PC-3 (cell line): Measurements from ENCODE around the gene GLOD5. TPM values are rescaled to one million over a fixed set of nuclear protein-coding genes. Genes with fewer than 3 reads are reported as not detected.

Experiments
- ATAC-seq: fragments of 200-7000 bp; cut with Tn5 transposase; 2 replicates; pipeline ENCODE4 v1.9.1; 2020; ENCODE audit warnings: mild to moderate bottlenecking, moderate library complexity
- BruUV-seq: library from RNA; stranded (reverse); fragments of 400-500 nt; replicated peaks from 2 replicates; lab custom pipeline; 2021; lab: Mats Ljungman, UMichigan
- CTCF ChIA-PET: fragments of 300-600 bp; sonication (Branson Sonifier 250); formaldehyde crosslinking; loops from one replicate; lab custom pipeline; 2022; ENCODE audit warnings: antibody characterized with exemption; lab: Charles Lee
- POLR2A ChIA-PET: fragments of 300-600 bp; sonication (Branson Sonifier 250); formaldehyde crosslinking; loops from one replicate; lab custom pipeline; 2022; ENCODE audit warnings: antibody characterized with exemption; ENCODE audit not compliant: unreplicated experiment; lab: Charles Lee
- DNase-seq: peaks from one replicate; pipeline ENCODE4 v3.0.0-alpha.2; 2015
- H2AFZ ChIP-seq: fragments of 300-600 bp; sonication (generic); 2 replicates; pipeline ENCODE4 v1.6.0; 2016; ENCODE audit warnings: antibody characterized with exemption, low read length
- H3F3A ChIP-seq: fragments of 300-600 bp; sonication (generic); one replicate; pipeline ENCODE4 v1.6.0; 2017; ENCODE audit warnings: antibody characterized with exemption, low read length, control low read depth, mild to moderate bottlenecking; ENCODE audit not compliant: unreplicated experiment
- H3K27ac ChIP-seq: fragments of 300-600 bp; sonication (generic); 2 replicates; pipeline ENCODE4 v1.5.1; 2016; ENCODE audit warnings: mild to moderate bottlenecking, low read length
- H3K27me3 ChIP-seq: fragments of 300-600 bp; sonication (generic); 2 replicates; pipeline ENCODE4 v1.6.1; 2016; ENCODE audit warnings: low read length, mixed read lengths
- H3K36me3 ChIP-seq: fragments of 300-600 bp; sonication (generic); 2 replicates; pipeline ENCODE4 v1.6.1; 2016; ENCODE audit warnings: low read depth, mixed run types, low read length, mixed read lengths
- H3K4me1 ChIP-seq: fragments of 300-600 bp; sonication (generic); 2 replicates; pipeline ENCODE4 v1.5.1; 2016; ENCODE audit warnings: low read length; ENCODE audit not compliant: insufficient read depth
- H3K4me2 ChIP-seq: fragments of 300-600 bp; sonication (generic); 2 replicates; pipeline ENCODE4 v1.6.0; 2016; ENCODE audit warnings: low read length
- H3K4me3 ChIP-seq: fragments of 300-600 bp; sonication (generic); 2 replicates; pipeline ENCODE4 v1.5.1; 2016; ENCODE audit warnings: mild to moderate bottlenecking, low read length, mixed read lengths
- H3K79me2 ChIP-seq: fragments of 300-600 bp; sonication (generic); 2 replicates; pipeline ENCODE4 v1.6.1; 2017; ENCODE audit warnings: low read length, mixed read lengths
- H3K9ac ChIP-seq: fragments of 300-600 bp; sonication (generic); 2 replicates; pipeline ENCODE4 v1.6.0; 2016; ENCODE audit warnings: mild to moderate bottlenecking, low read length
- H3K9me2 ChIP-seq: fragments of 300-600 bp; sonication (generic); replicated peaks from 2 replicates; pipeline ENCODE4 v1.6.1; 2016; ENCODE audit warnings: mixed run types, low read length, mixed read lengths
- H3K9me3 ChIP-seq: fragments of 300-600 bp; sonication (generic); 2 replicates; pipeline ENCODE4 v1.6.1; 2016; ENCODE audit warnings: low read length, mixed read lengths
- H4K20me1 ChIP-seq: fragments of 300-600 bp; sonication (generic); 2 replicates; pipeline ENCODE4 v1.6.1; 2016; ENCODE audit warnings: low read length, mixed read lengths
- EZH2 ChIP-seq: fragments of 300-600 bp; sonication (generic); IDR thresholded peaks from one replicate; pipeline ENCODE4 v1.6.1; 2017; ENCODE audit warnings: antibody characterized with exemption, mild to moderate bottlenecking, low read length; ENCODE audit not compliant: unreplicated experiment
- EZH2phosphoT487 ChIP-seq: fragments of 300-600 bp; sonication (generic); IDR thresholded peaks from 2 replicates; pipeline ENCODE4 v1.6.1; 2018; ENCODE audit warnings: mild to moderate bottlenecking, antibody characterized with exemption, low read length, borderline replicate concordance
- intact Hi-C: fragments of 100-400 bp; cut with micrococcal nuclease; formaldehyde crosslinking; loops from 2 replicates; pipeline ENCODE4 v1.9.0; 2023
- total RNA-seq: library from RNA; depleted of rRNA; stranded (reverse); fragments of >200 nt; gene quantifications from 2 replicates; pipeline ENCODE4 v1.2.3, GENCODE V29; 2014
- TF ChIP-seq, protein P1 (sequence below): fragments of 300-600 bp; sonication (generic); conservative IDR thresholded peaks from 2 replicates; pipeline ENCODE4 v1.5.1; 2017; ENCODE audit warnings: antibody characterized with exemption, low read depth, mild to moderate bottlenecking, low read length

GLOD5 gene
- total RNA-seq, 1 experiment from 2014 or later, result not detected

DNA sequence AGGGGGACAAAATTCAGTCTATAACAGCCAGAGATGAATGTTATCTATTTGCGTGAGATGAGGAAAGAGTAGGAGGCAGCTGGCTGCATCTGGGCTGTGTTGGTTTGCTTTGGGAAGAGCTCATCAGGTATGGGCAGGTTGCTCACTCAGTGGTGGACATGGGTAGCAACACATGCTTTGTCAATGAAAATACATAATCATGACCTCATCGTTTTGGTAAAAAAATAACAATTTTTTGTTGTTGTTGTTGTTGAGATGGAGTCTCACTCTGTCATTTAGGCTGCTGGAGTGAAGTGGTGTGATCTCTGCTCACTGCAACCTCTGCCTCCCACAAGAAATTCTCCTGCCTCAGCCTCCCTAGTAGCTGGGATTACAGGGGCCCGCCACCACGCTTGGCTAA, 16.3 kb upstream of the GLOD5 start:
- POLR2A ChIA-PET, result no interaction called here
- BruUV-seq, result no TSS peak
- intact Hi-C loops, result no loop called here
- DNase-seq, result no peak
- Histone ChIP-seq H4K20me1 (no peaks in the 10 kb centered on the region), H3K9ac (no peak overlapping the region), H3K36me3 (no peaks in the 10 kb centered on the region), H3K27me3 (no peaks in the 10 kb centered on the region), H3K9me3 (no peaks in the 10 kb centered on the region), H3F3A (no peaks in the 10 kb centered on the region), H3K79me2 (no peaks in the 10 kb centered on the region), H3K27ac (no peak overlapping the region), H3K4me2 (no peak overlapping the region), H3K4me3 (no peak overlapping the region), H2AFZ (no peak overlapping the region), H3K9me2 (no peaks in the 10 kb centered on the region), H3K4me1 (no peaks in the 10 kb centered on the region)
- no peak for TF ChIP-seq EZH2
- TF ChIP-seq EZH2phosphoT487, result no peak
- TF ChIP-seq, protein P1, sequence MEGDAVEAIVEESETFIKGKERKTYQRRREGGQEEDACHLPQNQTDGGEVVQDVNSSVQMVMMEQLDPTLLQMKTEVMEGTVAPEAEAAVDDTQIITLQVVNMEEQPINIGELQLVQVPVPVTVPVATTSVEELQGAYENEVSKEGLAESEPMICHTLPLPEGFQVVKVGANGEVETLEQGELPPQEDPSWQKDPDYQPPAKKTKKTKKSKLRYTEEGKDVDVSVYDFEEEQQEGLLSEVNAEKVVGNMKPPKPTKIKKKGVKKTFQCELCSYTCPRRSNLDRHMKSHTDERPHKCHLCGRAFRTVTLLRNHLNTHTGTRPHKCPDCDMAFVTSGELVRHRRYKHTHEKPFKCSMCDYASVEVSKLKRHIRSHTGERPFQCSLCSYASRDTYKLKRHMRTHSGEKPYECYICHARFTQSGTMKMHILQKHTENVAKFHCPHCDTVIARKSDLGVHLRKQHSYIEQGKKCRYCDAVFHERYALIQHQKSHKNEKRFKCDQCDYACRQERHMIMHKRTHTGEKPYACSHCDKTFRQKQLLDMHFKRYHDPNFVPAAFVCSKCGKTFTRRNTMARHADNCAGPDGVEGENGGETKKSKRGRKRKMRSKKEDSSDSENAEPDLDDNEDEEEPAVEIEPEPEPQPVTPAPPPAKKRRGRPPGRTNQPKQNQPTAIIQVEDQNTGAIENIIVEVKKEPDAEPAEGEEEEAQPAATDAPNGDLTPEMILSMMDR, result no peak
- no peak for ATAC-seq
- CTCF ChIA-PET, result no interaction called here

- DNase-seq (no peak), ATAC-seq (no peak)
- no peak overlapping the region for H3K27ac ChIP-seq
- no peak overlapping the region for H2AFZ ChIP-seq
- no TSS peak for BruUV-seq
- no peaks in the 10 kb centered on the region for H4K20me1 ChIP-seq
- H3K27me3 ChIP-seq, result no peaks in the 10 kb centered on the region
- no peak for TF ChIP-seq EZH2
- no peak for TF ChIP-seq EZH2phosphoT487
- TF ChIP-seq, protein P1, result no peak
- ChIA-PET POLR2A (no interaction called here), CTCF (no interaction called here)
- H3K4me3 ChIP-seq, result no peak overlapping the region
- no peaks in the 10 kb centered on the region for H3F3A ChIP-seq
- intact Hi-C loops, result no loop called here
- no peak overlapping the region for H3K9ac ChIP-seq
- H3K9me2 ChIP-seq, result no peaks in the 10 kb centered on the region
- no peaks in the 10 kb centered on the region for H3K36me3 ChIP-seq
- H3K4me1 ChIP-seq, result no peaks in the 10 kb centered on the region
- no peaks in the 10 kb centered on the region for H3K79me2 ChIP-seq
- no peak overlapping the region for H3K4me2 ChIP-seq
- no peaks in the 10 kb centered on the region for H3K9me3 ChIP-seq
Observed at GRCh38 chrX:48747415-48748016, 14.0 kb upstream of the GLOD5 start.

DNA sequence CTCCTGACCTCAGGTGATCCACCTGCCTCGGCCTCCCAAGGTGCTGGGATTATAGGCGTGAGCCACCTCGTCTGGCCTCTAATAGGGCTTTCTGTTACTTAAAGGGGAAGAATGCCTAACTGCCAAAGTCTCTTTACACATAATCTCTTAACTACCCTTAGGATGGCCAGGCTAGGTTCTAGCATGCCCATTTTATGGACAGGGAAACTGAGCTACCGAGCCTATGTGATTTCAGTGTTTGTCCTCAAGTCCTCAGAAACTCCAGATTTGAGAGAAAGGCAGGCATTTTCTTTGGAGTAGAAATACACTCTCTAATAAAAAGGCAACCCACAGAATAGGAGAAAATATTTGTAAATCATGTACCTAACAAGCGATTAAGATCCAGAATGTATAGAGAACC, 12.4 kb upstream of the GLOD5 start:
- H3K9ac ChIP-seq, result no peak overlapping the region
- no TSS peak for BruUV-seq
- POLR2A ChIA-PET, result no interaction called here

More for the DNA sequence above, 12.4 kb upstream of the GLOD5 start:
- Histone ChIP-seq H3K9me3 (no peaks in the 10 kb centered on the region), H4K20me1 (no peaks in the 10 kb centered on the region), H3K27ac (no peak overlapping the region), H3K9me2 (no peaks in the 10 kb centered on the region), H3K4me3 (no peak overlapping the region), H3F3A (no peaks in the 10 kb centered on the region), H3K27me3 (no peaks in the 10 kb centered on the region), H3K4me1 (no peaks in the 10 kb centered on the region), H2AFZ (no peak overlapping the region), H3K79me2 (no peaks in the 10 kb centered on the region), H3K36me3 (no peaks in the 10 kb centered on the region), H3K4me2 (no peak overlapping the region)
- no peak for DNase-seq
- TF ChIP-seq EZH2phosphoT487, result no peak
- TF ChIP-seq, protein P1, result no peak
- TF ChIP-seq EZH2, result no peak
- intact Hi-C loops, result no loop called here
- CTCF ChIA-PET, result no interaction called here
- no peak for ATAC-seq
